A549 (cell line): ENCODE results near the gene CHTF18. TPM values are rescaled to one million over a fixed set of nuclear protein-coding genes. Genes with fewer than 3 reads are reported as not detected.

Experiments used
- ATAC-seq, 2 experiments: fragments of 200-7000 bp in 1 of 2; fragments of >200 bp in 1 of 2; cut with Nextera tagmentation in 1 of 2; cut with Tn5 transposase in 1 of 2; 3 replicates each; pipeline versions ENCODE4 v1.8.0 to v1.9.1; 2018 to 2020; ENCODE audit warnings: mild to moderate bottlenecking in 1 of 2, moderate library complexity in 1 of 2
- CTCF ChIA-PET: fragments of 300-600 bp; sonication (Branson Sonifier 250); formaldehyde crosslinking; extraction: SDS; loops from one replicate; lab custom pipeline; 2021; ENCODE audit warnings: antibody characterized with exemption, inconsistent platforms; lab: Yijun Ruan, JAX
- POLR2A ChIA-PET: fragments of 350-600 bp; formaldehyde crosslinking; extraction: SDS; loops from one replicate; lab custom pipeline; 2021; ENCODE audit warnings: antibody characterized with exemption, inconsistent platforms; lab: Yijun Ruan, JAX
- DNase-seq, 2 experiments: peaks; one replicate each; pipeline versions ENCODE4 v3.0.0 to v3.0.0-alpha.2; 2011 to 2016; ENCODE audit warnings: low read depth in 1 of 2, low spot score in 1 of 2
- FAIRE-seq: peaks from 2 replicates; lab custom pipeline; 2011; peaks lifted over from hg19 to GRCh38; lab: Jason Lieb, UNC
- H3K27ac ChIP-seq, 2 experiments: fragments of >200 bp; sonication (Bioruptor Twin); formaldehyde crosslinking; 3 replicates each; pipeline ENCODE4 v1.5.1; 2016 to 2017
- H3K4me1 ChIP-seq: fragments of >200 bp; sonication (Bioruptor Twin); formaldehyde crosslinking; 3 replicates; pipeline ENCODE4 v1.6.1; 2016
- H3K4me2 ChIP-seq: fragments of >200 bp; sonication (Bioruptor Twin); formaldehyde crosslinking; 3 replicates; pipeline ENCODE4 v1.6.1; 2016
- H3K4me3 ChIP-seq: fragments of >200 bp; sonication (Bioruptor Twin); formaldehyde crosslinking; 3 replicates; pipeline ENCODE4 v1.5.1; 2016
- H3K9me3 ChIP-seq: fragments of >200 bp; sonication (Bioruptor Twin); formaldehyde crosslinking; 3 replicates; pipeline ENCODE4 v1.6.1; 2016
- ATOH8 ChIP-seq: fragments of 250-450 bp; sonication (Bioruptor Pico); IDR thresholded peaks from 2 replicates; pipeline ENCODE4 v1.5.0; 2020; ENCODE audit warnings: low read depth, mild to moderate bottlenecking, moderate library complexity
- BHLHE40 ChIP-seq: IDR thresholded peaks from 2 replicates; pipeline ENCODE4 v1.6.1; 2012; ENCODE audit warnings: low read depth, low read length, inconsistent platforms
- CBX2 ChIP-seq: fragments of 200-600 bp; sonication (generic); IDR thresholded peaks from 2 replicates; pipeline ENCODE4 v1.6.1; 2016; ENCODE audit warnings: low read depth, mild to moderate bottlenecking, borderline replicate concordance
- CEBPB ChIP-seq, 2 experiments: fragments of >200 bp in 1 of 2; sonication (Bioruptor Twin) in 1 of 2; formaldehyde crosslinking in 1 of 2; IDR thresholded peaks; 2 replicates each; pipeline ENCODE4 v1.6.1; 2012 to 2016
- CHD2 ChIP-seq: fragments of 150-350 bp; IDR thresholded peaks from 2 replicates; pipeline ENCODE4 v1.6.1; 2014; ENCODE audit warnings: low read length; ENCODE audit not compliant: partially characterized antibody
- CHD4 ChIP-seq: fragments of 200-600 bp; sonication (generic); IDR thresholded peaks from 2 replicates; pipeline ENCODE4 v1.6.1; 2016; ENCODE audit warnings: antibody characterized with exemption, mild to moderate bottlenecking, borderline replicate concordance
- CTCF ChIP-seq: fragments of >200 bp; sonication (Bioruptor Twin); formaldehyde crosslinking; IDR thresholded peaks from 3 replicates; pipeline ENCODE4 v1.5.1; 2016
- E2F6 ChIP-seq: IDR thresholded peaks from 2 replicates; pipeline ENCODE4 v1.6.1; 2012; ENCODE audit warnings: low read depth, borderline replicate concordance
- EHF ChIP-seq: fragments of 250-450 bp; sonication (Bioruptor Pico); IDR thresholded peaks from 2 replicates; pipeline ENCODE4 v1.5.0; 2020; ENCODE audit warnings: mild to moderate bottlenecking
- ELK1 ChIP-seq: fragments of 150-350 bp; IDR thresholded peaks from 2 replicates; pipeline ENCODE4 v1.6.1; 2014; ENCODE audit warnings: low read depth, mild to moderate bottlenecking, low read length
- EP300 ChIP-seq, 2 experiments: fragments of >200 bp; sonication (Bioruptor Twin); formaldehyde crosslinking; IDR thresholded peaks; 2 replicates in 1 of 2; 3 replicates in 1 of 2; pipeline ENCODE4 v1.6.1; 2016 to 2017
- FOSL2 ChIP-seq, 2 experiments: fragments of 450-650 bp in 1 of 2; fragments of >200 bp in 1 of 2; sonication (Bioruptor Twin) in 1 of 2; formaldehyde crosslinking; IDR thresholded peaks; 2 replicates each; pipeline versions ENCODE4 v1.5.0 to v1.6.1; 2016 to 2020; ENCODE audit warnings: mild to moderate bottlenecking in 1 of 2, moderate library complexity in 1 of 2
- FOXS1 ChIP-seq: fragments of 250-450 bp; sonication (Bioruptor Pico); IDR thresholded peaks from 2 replicates; pipeline ENCODE4 v1.5.0; 2020; ENCODE audit warnings: mild to moderate bottlenecking, moderate library complexity
- GATA3 ChIP-seq: IDR thresholded peaks from 2 replicates; pipeline ENCODE4 v1.6.1; 2012; ENCODE audit warnings: borderline replicate concordance
- HDAC2 ChIP-seq: fragments of 200-600 bp; sonication (generic); IDR thresholded peaks from 2 replicates; pipeline ENCODE4 v1.6.1; 2016
- HOXB13 ChIP-seq: fragments of 250-450 bp; sonication (Bioruptor Pico); IDR thresholded peaks from 2 replicates; pipeline ENCODE4 v1.5.0; 2020; ENCODE audit warnings: low read depth, mild to moderate bottlenecking, moderate library complexity
- JUN ChIP-seq, 2 experiments: fragments of >200 bp; sonication (Bioruptor Twin); formaldehyde crosslinking; IDR thresholded peaks; 2 replicates in 1 of 2; 3 replicates in 1 of 2; pipeline ENCODE4 v1.6.1; 2016 to 2017
- JUNB ChIP-seq: fragments of >200 bp; sonication (Bioruptor Twin); formaldehyde crosslinking; IDR thresholded peaks from 2 replicates; pipeline ENCODE4 v1.6.1; 2016
- MAFK ChIP-seq: fragments of 450-650 bp; IDR thresholded peaks from 2 replicates; pipeline ENCODE4 v1.6.1; 2014; ENCODE audit not compliant: partially characterized antibody
- MAX ChIP-seq: IDR thresholded peaks from 2 replicates; pipeline ENCODE4 v1.6.1; 2012
- MYC ChIP-seq: IDR thresholded peaks from 2 replicates; pipeline ENCODE4 v1.6.1; 2012; ENCODE audit warnings: mild to moderate bottlenecking, inconsistent platforms, low read length, improper control_type of control experiment, borderline replicate concordance
- NFE2L2 ChIP-seq: fragments of 150-350 bp; conservative IDR thresholded peaks from 2 replicates; pipeline ENCODE4 v1.6.1; 2014; ENCODE audit warnings: low read length
- POLR2A ChIP-seq: IDR thresholded peaks from 2 replicates; pipeline ENCODE4 v1.6.1; 2012; ENCODE audit warnings: mild to moderate bottlenecking, low read length
- POLR2AphosphoS2 ChIP-seq: conservative IDR thresholded peaks from 2 replicates; pipeline ENCODE4 v1.6.1; 2012; ENCODE audit warnings: low read length, improper control_type of control experiment, inconsistent platforms
- RNF2 ChIP-seq: fragments of 200-600 bp; sonication (generic); IDR thresholded peaks from 2 replicates; pipeline ENCODE4 v1.6.1; 2016; ENCODE audit warnings: low read depth, mild to moderate bottlenecking, antibody characterized with exemption, moderate library complexity, borderline replicate concordance
- SMC3 ChIP-seq: fragments of >200 bp; sonication (Bioruptor Twin); formaldehyde crosslinking; IDR thresholded peaks from 3 replicates; pipeline ENCODE4 v1.6.1; 2018; ENCODE audit warnings: inconsistent platforms
- ZC3H11A ChIP-seq: fragments of 450-650 bp; IDR thresholded peaks from 2 replicates; pipeline ENCODE4 v1.6.1; 2014; ENCODE audit warnings: antibody characterized with exemption, mild to moderate bottlenecking
- ZNF302 ChIP-seq: fragments of 250-450 bp; sonication (Bioruptor Pico); IDR thresholded peaks from 2 replicates; pipeline ENCODE4 v1.9.0; 2021; ENCODE audit warnings: inconsistent platforms, mild to moderate bottlenecking, moderate library complexity
- WGBS: methylation state at CpG from one replicate; pipeline ENCODE4 v1.1.6; 2017; ENCODE audit errors: missing lambda C conversion rate; 5-methylcytosine and 5-hydroxymethylcytosine counted together
- polyA plus RNA-seq, 4 experiments: library from polyadenylated mRNA; depleted of rRNA in 3 of 4; stranded (reverse); fragments of >200 nt; fragmentation: RNase III in 1 of 4; extraction: RNeasy Plus Mini Kit Qiagen cat#74134 plus additional on column Dnase treatment in 1 of 4; gene quantifications; 2 replicates in 3 of 4; 3 replicates in 1 of 4; pipeline ENCODE4 v1.2.3, GENCODE V29; 2011 to 2017

The CHTF18 gene
- polyA plus RNA-seq, 2 of the 4 experiments (the other 2 are of a cell fraction) = 4.8 to 36.7 TPM

GRCh38 chr16:791131-791530 is 2.7 kb downstream of the CHTF18 start:
- H3K4me1 ChIP-seq = peaks cover 25% of the 10 kb centered on the region
- CTCF ChIA-PET = interaction anchor here (1.3 to 9.9 kb wide), 2 partner anchors 79 to 264 kb away, joined by 4 to 169 read pairs; partner anchors contain the start of gene METRN
- ATAC-seq (no peak), DNase-seq (no peak), FAIRE-seq (no peak)
- H3K4me3 ChIP-seq = no peak overlapping the region
- TF ChIP-seq NFE2L2 (no peak), ZC3H11A (no peak), JUNB (no peak), E2F6 (no peak), POLR2AphosphoS2 (no peak), JUN (IDR thresholded peaks at IDR 0.05) (no peak), CHD2 (no peak), CBX2 (no peak), CEBPB (IDR thresholded peaks at IDR 0.05) (no peak)
- H3K27ac ChIP-seq = no peak overlapping the region
- POLR2A ChIA-PET = no interaction called here
- 97% methylated on average over 13 of the region's 23 CpGs for WGBS
- H3K9me3 ChIP-seq = no peaks in the 10 kb centered on the region
- H3K4me2 ChIP-seq = no peak overlapping the region

GRCh38 chr16:792221-792995 is 4.0 kb downstream of the CHTF18 start:
- H3K4me2 ChIP-seq = no peak overlapping the region
- TF ChIP-seq CEBPB (IDR thresholded peaks at IDR 0.05) = no peak
- TF ChIP-seq ZNF302 = no peak
- TF ChIP-seq MAFK = no peak
- no peak for TF ChIP-seq FOXS1 (CRISPR knock-in tag)
- no peak for TF ChIP-seq MYC
- TF ChIP-seq RNF2 = no peak
- TF ChIP-seq POLR2A = no peak
- no peak for TF ChIP-seq HDAC2
- TF ChIP-seq BHLHE40 = no peak
- TF ChIP-seq ELK1 = no peak
- 91% methylated on average over 28 of the region's 46 CpGs for WGBS
- H3K27ac ChIP-seq = no peak overlapping the region
- ChIA-PET CTCF (interaction anchor here (0.9 to 1.3 kb wide), 2 partner anchors 262 to 265 kb away, joined by 3 read pairs; no protein-coding TSS in a partner anchor), POLR2A (no interaction called here)
- H3K4me1 ChIP-seq = peaks cover 26% of the 10 kb centered on the region
- H3K9me3 ChIP-seq = no peaks in the 10 kb centered on the region
- FAIRE-seq (no peak), DNase-seq (no peak), ATAC-seq (no peak)
- H3K4me3 ChIP-seq = no peak overlapping the region

GRCh38 chr16:793414-793813 is 5.0 kb downstream of the CHTF18 start:
- FAIRE-seq = no peak
- POLR2A ChIA-PET = no interaction called here
- peaks cover 25% of the 10 kb centered on the region for H3K4me1 ChIP-seq
- no peak for DNase-seq
- CTCF ChIA-PET = interaction anchor here (0.7 to 1.3 kb wide), 3 partner anchors 11 to 264 kb away, joined by 3 read pairs; no protein-coding TSS in a partner anchor
- H3K4me2 ChIP-seq = no peak overlapping the region
- H3K9me3 ChIP-seq = no peaks in the 10 kb centered on the region
- WGBS = 86% methylated on average over 7 of the region's 8 CpGs
- no peak overlapping the region for H3K4me3 ChIP-seq
- ATAC-seq = no peak
- TF ChIP-seq CTCF (no peak), SMC3 (no peak), FOSL2 (IDR thresholded peaks at IDR 0.05) (no peak), FOSL2 (CRISPR knock-in tag; IDR thresholded peaks at IDR 0.05) (no peak), HOXB13 (no peak), GATA3 (no peak), EHF (CRISPR knock-in tag) (no peak), JUN (IDR thresholded peaks at IDR 0.05) (no peak), ATOH8 (CRISPR knock-in tag) (no peak), MAX (no peak), CHD4 (no peak), CBX2 (no peak), NFE2L2 (no peak), EP300 (IDR thresholded peaks at IDR 0.05) (no peak)
- H3K27ac ChIP-seq = no peak overlapping the region
